GM12878 (cell line): ENCODE results near the gene LMO2. TPM values are rescaled to one million over a fixed set of nuclear protein-coding genes. Genes with fewer than 3 reads are reported as not detected.

Experiments
- ATAC-seq: fragments of 200-7000 bp; cut with Tn5 transposase; 3 replicates; pipeline ENCODE4 v1.9.1; 2020; ENCODE audit warnings: mild to moderate bottlenecking, moderate library complexity
- BruUV-seq: library from RNA; stranded (reverse); fragments of 400-500 nt; replicated peaks from 2 replicates; lab custom pipeline; 2021; lab: Mats Ljungman, UMichigan
- CTCF ChIA-PET: fragments of 300-600 bp; sonication (Branson Sonifier 250); formaldehyde crosslinking; extraction: SDS; loops from one replicate; lab custom pipeline; 2021; ENCODE audit warnings: inconsistent platforms; lab: Yijun Ruan, JAX
- POLR2A ChIA-PET: fragments of 350-600 bp; formaldehyde crosslinking; extraction: SDS; loops from one replicate; lab custom pipeline; 2021; ENCODE audit warnings: inconsistent platforms; lab: Charles Lee
- RAD21 ChIA-PET: fragments of 300-600 bp; sonication (Branson Sonifier 250); formaldehyde crosslinking; loops from one replicate; lab custom pipeline; 2023; ENCODE audit warnings: antibody characterized with exemption; ENCODE audit not compliant: unreplicated experiment; lab: Charles Lee
- SMC1A ChIA-PET: fragments of 300-600 bp; sonication (Branson Sonifier 250); formaldehyde crosslinking; loops from one replicate; lab custom pipeline; 2023; ENCODE audit not compliant: unreplicated experiment, uncharacterized antibody; lab: Charles Lee
- DNase-seq: peaks from one replicate; pipeline ENCODE4 v3.0.0-alpha.2; 2011; ENCODE audit warnings: low read depth, low spot score
- FAIRE-seq: peaks from 3 replicates; lab custom pipeline; 2011; peaks lifted over from hg19 to GRCh38; lab: Jason Lieb, UNC
- H2AFZ ChIP-seq: 2 replicates; pipeline ENCODE4 v1.6.0; 2011; ENCODE audit warnings: low read depth, low read length, control low read depth; ENCODE audit not compliant: control insufficient read depth
- H3K27ac ChIP-seq: 2 replicates; pipeline ENCODE4 v1.5.1; 2011; ENCODE audit warnings: control low read depth; ENCODE audit not compliant: control insufficient read depth, insufficient read depth
- H3K27me3 ChIP-seq, 2 experiments: replicated peaks in 1 of 2; 2 replicates each; pipeline versions ENCODE4 v1.6.0 to v1.6.1; 2011; ENCODE audit warnings: low read length in 1 of 2; ENCODE audit not compliant: control insufficient read depth in 2 of 2, insufficient read depth in 2 of 2
- H3K36me3 ChIP-seq, 2 experiments: 2 replicates each; pipeline ENCODE4 v1.5.1; 2011; ENCODE audit warnings: low read length in 1 of 2; ENCODE audit not compliant: control insufficient read depth in 2 of 2, insufficient read depth in 2 of 2
- H3K4me1 ChIP-seq: 2 replicates; pipeline ENCODE4 v1.6.1; 2011; ENCODE audit warnings: mild to moderate bottlenecking, low read length, moderate library complexity, mixed read lengths; ENCODE audit not compliant: control insufficient read depth, insufficient read depth
- H3K4me2 ChIP-seq: 2 replicates; pipeline ENCODE4 v1.6.0; 2011; ENCODE audit warnings: control low read depth; ENCODE audit not compliant: control insufficient read depth, insufficient read depth
- H3K4me3 ChIP-seq: fragments of 200-600 bp; sonication (generic); 2 replicates; pipeline ENCODE4 v1.5.1; 2016
- H3K79me2 ChIP-seq: 2 replicates; pipeline ENCODE4 v1.6.0; 2011; ENCODE audit warnings: low read length; ENCODE audit not compliant: control insufficient read depth, insufficient read depth
- H3K9ac ChIP-seq: 2 replicates; pipeline ENCODE4 v1.8.0; 2011; ENCODE audit warnings: low read length, control low read depth, mixed read lengths; ENCODE audit not compliant: control insufficient read depth, insufficient read depth
- H3K9me3 ChIP-seq: replicated peaks from 3 replicates; pipeline ENCODE4 v1.5.1; 2011; ENCODE audit warnings: mild to moderate bottlenecking, low read length; ENCODE audit not compliant: control insufficient read depth, insufficient read depth
- H4K20me1 ChIP-seq: 2 replicates; pipeline ENCODE4 v1.6.0; 2011; ENCODE audit not compliant: control insufficient read depth, insufficient read depth
- ATF7 ChIP-seq: fragments of 450-650 bp; IDR thresholded peaks from 2 replicates; pipeline ENCODE4 v1.6.1; 2016; ENCODE audit warnings: low read depth, mild to moderate bottlenecking
- CTCF ChIP-seq, 3 experiments: IDR thresholded peaks in 2 of 3; conservative IDR thresholded peaks in 1 of 3; 2 replicates each; pipeline ENCODE4 v1.5.1; 2011; ENCODE audit warnings: low read depth in 3 of 3, low read length in 3 of 3, mild to moderate bottlenecking in 3 of 3, control low read depth in 2 of 3, moderate library complexity in 2 of 3, inconsistent platforms in 1 of 3, mixed read lengths in 1 of 3; ENCODE audit not compliant: control insufficient read depth in 2 of 3, insufficient read depth in 1 of 3; ENCODE audit errors: extremely low read depth in 1 of 3
- JUNB ChIP-seq: IDR thresholded peaks from 2 replicates; pipeline ENCODE4 v1.6.1; 2016; ENCODE audit warnings: antibody characterized with exemption, mild to moderate bottlenecking
- MTA3 ChIP-seq: IDR thresholded peaks from 2 replicates; pipeline ENCODE4 v1.6.1; 2012; ENCODE audit warnings: low read length, inconsistent platforms, borderline replicate concordance
- RAD21 ChIP-seq: IDR thresholded peaks from 2 replicates; pipeline ENCODE4 v1.6.1; 2011; ENCODE audit warnings: mild to moderate bottlenecking, low read depth, low read length, moderate library complexity; ENCODE audit not compliant: insufficient read depth
- RFX5 ChIP-seq: IDR thresholded peaks from 2 replicates; pipeline ENCODE4 v1.6.1; 2011; ENCODE audit warnings: low read depth, low read length, improper control_type of control experiment
- SMC3 ChIP-seq: IDR thresholded peaks from 2 replicates; pipeline ENCODE4 v1.6.1; 2011; ENCODE audit warnings: low read length, improper control_type of control experiment, borderline replicate concordance
- TBL1XR1 ChIP-seq: IDR thresholded peaks from 2 replicates; pipeline ENCODE4 v1.6.1; 2012; ENCODE audit warnings: low read depth, low read length, improper control_type of control experiment
- ZZZ3 ChIP-seq: IDR thresholded peaks from 2 replicates; pipeline ENCODE4 v1.6.1; 2011; ENCODE audit warnings: low read depth; ENCODE audit not compliant: control insufficient read depth, insufficient read length
- WGBS: methylation state at CpG from one replicate; pipeline ENCODE4 v1.1.6; 2016; ENCODE audit warnings: low lambda C conversion rate; ENCODE audit not compliant: insufficient replicate concordance, insufficient coverage; ENCODE audit errors: missing lambda C conversion rate; 5-methylcytosine and 5-hydroxymethylcytosine counted together
- in situ Hi-C: fragments of 300-500 bp; cut with MboI; formaldehyde crosslinking; loops from 9 replicates; pipeline ENCODE4 v1.14.3; 2018; ENCODE audit warnings: mixed read lengths
- intact Hi-C: fragments of 100-400 bp; cut with micrococcal nuclease; formaldehyde crosslinking; loops from one replicate; pipeline ENCODE4 v1.14.2; 2022; ENCODE audit not compliant: unreplicated experiment
- polyA plus RNA-seq, 11 experiments: library from polyadenylated mRNA; depleted of rRNA in 4 of 11; unstranded in 6 of 11; stranded (reverse) in 5 of 11; fragments of >200 nt; fragmentation: Nextera tagmentation in 4 of 11; fragmentation: Illumina TruSeq in 1 of 11; extraction: Ambion mirVana in 4 of 11; extraction: Trizol in 1 of 11; gene quantifications; 1 replicate in 1 of 11; 2 replicates in 10 of 11; pipeline versions ENCODE4 v1.2.1 to v1.2.3, GENCODE V29; 2011 to 2016; ENCODE audit warnings: inconsistent platforms in 2 of 11, missing spikeins in 2 of 11, low read depth in 1 of 11
- total RNA-seq, 4 experiments: library from RNA; depleted of rRNA in 3 of 4; stranded (reverse); fragments of >200 nt in 3 of 4; fragmentation: Illumina TruSeq in 1 of 4; extraction: Trizol in 1 of 4; gene quantifications; 2 replicates each; pipeline versions ENCODE4 v1.2.1 to v1.2.3, GENCODE V29; 2013 to 2021
- TF ChIP-seq, protein P1 (sequence below): fragments of 150-350 bp; IDR thresholded peaks from 2 replicates; pipeline ENCODE4 v1.6.1; 2014; ENCODE audit warnings: mild to moderate bottlenecking, low read depth, low read length

The LMO2 gene
- total and polyA plus RNA-seq, 10 of the 15 experiments (the other 5 are each of a cell fraction or from before 2014, with no cell fraction given): 0.29 to 1.9 (median 1.1) TPM; not detected in 1

GRCh38 chr11:33829430-33830141 lies 62.3 kb downstream of the LMO2 start:
- TF ChIP-seq SMC3 (peak; percentile 62; the same call in 1 of the 2 replicates), RAD21 (peak; percentile 95), MTA3 (no peak), RFX5 (no peak), TBL1XR1 (no peak), ZZZ3 (no peak), JUNB (no peak), ATF7 (no peak), CTCF (IDR thresholded peaks at IDR 0.05 in 2 of 3, conservative IDR thresholded peaks at IDR 0.05 in 1 of 3; ENCODE audit: control insufficient read depth in 2 of 3, extremely low read depth in 1 of 3, insufficient read depth in 1 of 3, low read depth in 3 of 3, low read length in 3 of 3) (peak; percentile 78 to 89 (median 87))
- TF ChIP-seq, protein P1, sequence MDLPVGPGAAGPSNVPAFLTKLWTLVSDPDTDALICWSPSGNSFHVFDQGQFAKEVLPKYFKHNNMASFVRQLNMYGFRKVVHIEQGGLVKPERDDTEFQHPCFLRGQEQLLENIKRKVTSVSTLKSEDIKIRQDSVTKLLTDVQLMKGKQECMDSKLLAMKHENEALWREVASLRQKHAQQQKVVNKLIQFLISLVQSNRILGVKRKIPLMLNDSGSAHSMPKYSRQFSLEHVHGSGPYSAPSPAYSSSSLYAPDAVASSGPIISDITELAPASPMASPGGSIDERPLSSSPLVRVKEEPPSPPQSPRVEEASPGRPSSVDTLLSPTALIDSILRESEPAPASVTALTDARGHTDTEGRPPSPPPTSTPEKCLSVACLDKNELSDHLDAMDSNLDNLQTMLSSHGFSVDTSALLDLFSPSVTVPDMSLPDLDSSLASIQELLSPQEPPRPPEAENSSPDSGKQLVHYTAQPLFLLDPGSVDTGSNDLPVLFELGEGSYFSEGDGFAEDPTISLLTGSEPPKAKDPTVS: no peak
- RAD21 ChIA-PET: interaction anchor here (0.6 to 9.0 kb wide), 8 partner anchors 21 to 482 kb away, joined by 3 to 54 read pairs (median 3); partner anchors contain the start of gene FBXO3
- Histone ChIP-seq H3K9ac (no peak overlapping the region), H3K27ac (no peak overlapping the region), H3K79me2 (no peaks in the 10 kb centered on the region), H4K20me1 (no peaks in the 10 kb centered on the region), H3K9me3 (no peaks in the 10 kb centered on the region), H3K36me3 (no peaks in the 10 kb centered on the region), H3K27me3 (peaks cover 10 to 12% of the 10 kb centered on the region in 2 experiments; a peak in 3 of 4 replicates), H2AFZ (peak overlapping the region; percentile 26), H3K4me2 (peak overlapping the region; percentile 9; the same call in 1 of the 2 replicates), H3K4me1 (peaks cover 4% of the 10 kb centered on the region; the same call in 1 of the 2 replicates), H3K4me3 (no peak overlapping the region; the same call in 1 of the 2 replicates)
- CTCF ChIA-PET: interaction anchor here (0.6 to 13.6 kb wide), 21 partner anchors 9 to 662 kb away, joined by 3 to 153 read pairs (median 4); partner anchors contain the start of gene CD59
- peak; percentile 28 for DNase-seq
- ATAC-seq: peak; percentile 96
- intact Hi-C loops: loop anchor here (1.0 to 10.0 kb wide), 4 partner anchors 21 to 469 kb away; no protein-coding TSS in a partner anchor
- no TSS peak for BruUV-seq
- POLR2A ChIA-PET: interaction anchor here (1.2 kb wide), 1 partner anchor 27 kb away, joined by 3 read pairs; no protein-coding TSS in a partner anchor
- SMC1A ChIA-PET: interaction anchor here (0.5 to 2.0 kb wide), 11 partner anchors 13 to 868 kb away, joined by 3 to 6 read pairs (median 3); no protein-coding TSS in a partner anchor
- peak; percentile 86 for FAIRE-seq
- WGBS: 14% methylated on average over 10 of the region's 10 CpGs
- in situ Hi-C loops: loop anchor here (10.0 kb wide), 1 partner anchor 465 kb away; no protein-coding TSS in a partner anchor
